ENCODE results near the gene FOXO6.

GRCh38 chr1:41389009-41389408, 27.8 kb downstream of the FOXO6 start:
- TF ChIP-seq ARNTL (CRISPR knock-in tag; IDR thresholded peaks at IDR 0.05; ENCODE audit: borderline replicate concordance, low read depth) (no peak), ZFP3 (CRISPR knock-in tag; IDR thresholded peaks at IDR 0.05) (no peak), RARB (CRISPR knock-in tag; IDR thresholded peaks at IDR 0.05) (no peak), ZFP30 (CRISPR knock-in tag; IDR thresholded peaks at IDR 0.05) (no peak), TCF4 (CRISPR knock-in tag; IDR thresholded peaks at IDR 0.05; ENCODE audit: borderline replicate concordance) (no peak), ZC3H10 (CRISPR knock-in tag; IDR thresholded peaks at IDR 0.05) (no peak), CREB5 (CRISPR knock-in tag; IDR thresholded peaks at IDR 0.05; ENCODE audit: low read depth) (no peak), ISL1 (CRISPR knock-in tag; IDR thresholded peaks at IDR 0.05) (no peak), CSRNP3 (CRISPR knock-in tag; IDR thresholded peaks at IDR 0.05) (no peak), BACH2 (CRISPR knock-in tag; IDR thresholded peaks at IDR 0.05; ENCODE audit: borderline replicate concordance) (no peak), PATZ1 (CRISPR knock-in tag; IDR thresholded peaks at IDR 0.05; ENCODE audit: borderline replicate concordance) (no peak), ZNF70 (CRISPR knock-in tag; IDR thresholded peaks at IDR 0.05) (no peak), CSDC2 (CRISPR knock-in tag; IDR thresholded peaks at IDR 0.05) (no peak), ZNF565 (CRISPR knock-in tag; conservative IDR thresholded peaks at IDR 0.05; ENCODE audit: low read depth) (no peak)
